ENCODE data around the gene GIGYF2.
"Not testable (repeated sequence)": the region's sequence is repeated elsewhere in the genome, so short reads cannot be mapped to it uniquely, and the experiment has no call there.

GIGYF2 gene

GRCh38 chr2:232907718-232908085 is 210.6 kb downstream of the GIGYF2 start:
- H3K4me3 ChIP-seq (ENCODE audit: low read length); H3K27me3 ChIP-seq (ENCODE audit: control insufficient read depth, insufficient read depth, low read length); H3K4me1 ChIP-seq (ENCODE audit: control insufficient read depth, insufficient read depth, low read length); H3K27ac ChIP-seq (ENCODE audit: low read length); H3K9me3 ChIP-seq (ENCODE audit: control insufficient read depth, insufficient read depth, low read length); DNase-seq (ENCODE audit: low read depth, low spot score); H3K36me3 ChIP-seq (ENCODE audit: control insufficient read depth, insufficient read depth, low read length): not testable (repeated sequence)
- WGBS (ENCODE audit: insufficient coverage, insufficient read length), result no CpG with 5 or more reads among the region's 9 CpGs

- Histone ChIP-seq H3K4me1 (ENCODE audit: control insufficient read depth, insufficient read depth, low read length) (no peaks in the 10 kb centered on the region), H3K4me3 (ENCODE audit: low read length) (no peak overlapping the region), H3K9me3 (ENCODE audit: control insufficient read depth, insufficient read depth, low read length) (peaks cover 2% of the 10 kb centered on the region; the same call in 1 of the 2 replicates), H3K27me3 (ENCODE audit: control insufficient read depth, insufficient read depth, low read length) (no peaks in the 10 kb centered on the region), H3K36me3 (ENCODE audit: control insufficient read depth, insufficient read depth, low read length) (no peaks in the 10 kb centered on the region), H3K27ac (ENCODE audit: low read length) (no peak overlapping the region)
- DNase-seq (ENCODE audit: low read depth, low spot score), result no peak
- WGBS (ENCODE audit: insufficient coverage, insufficient read length), result no CpG with 5 or more reads among the region's 6 CpGs
Observed at GRCh38 chr2:232908695-232909094, 211.6 kb downstream of the GIGYF2 start.

Data from iPS DF 6.9 (cell line).